OCI-LY7 (cell line): ENCODE results near the gene USP28. TPM values are rescaled to one million over a fixed set of nuclear protein-coding genes. Genes with fewer than 3 reads are reported as not detected.

Source experiments
- BruUV-seq: library from RNA; stranded (reverse); fragments of 400-500 nt; replicated peaks from 2 replicates; lab custom pipeline; 2021; lab: Mats Ljungman, UMichigan
- CTCF ChIA-PET: fragments of 300-600 bp; sonication (Branson Sonifier 250); formaldehyde crosslinking; loops from one replicate; lab custom pipeline; 2022; ENCODE audit warnings: antibody characterized with exemption; ENCODE audit not compliant: unreplicated experiment; lab: Charles Lee
- POLR2A ChIA-PET: fragments of 300-600 bp; sonication (Branson Sonifier 250); formaldehyde crosslinking; loops from one replicate; lab custom pipeline; 2022; ENCODE audit warnings: antibody characterized with exemption; lab: Charles Lee
- DNase-seq: peaks from one replicate; pipeline ENCODE4 v3.0.0-alpha.2; 2015; ENCODE audit warnings: low spot score
- H2AFZ ChIP-seq: fragments of 200-600 bp; sonication (generic), shearing (Covaris generic); 2 replicates; pipeline ENCODE4 v1.6.1; 2014; ENCODE audit warnings: mild to moderate bottlenecking, antibody characterized with exemption, low read length, moderate library complexity
- H3K27ac ChIP-seq: fragments of 200-600 bp; sonication (generic); 2 replicates; pipeline ENCODE4 v1.5.1; 2014; ENCODE audit warnings: mixed run types, low read depth, mild to moderate bottlenecking, moderate library complexity, low read length, inconsistent platforms; ENCODE audit not compliant: poor library complexity, severe bottlenecking
- H3K36me3 ChIP-seq: fragments of 200-600 bp; sonication (generic); 2 replicates; pipeline ENCODE4 v1.6.1; 2014; ENCODE audit warnings: mild to moderate bottlenecking, antibody characterized with exemption, low read length, moderate library complexity, mixed read lengths; ENCODE audit not compliant: insufficient read depth
- H3K4me1 ChIP-seq: fragments of 200-600 bp; sonication (generic); 2 replicates; pipeline ENCODE4 v1.5.1; 2014; ENCODE audit warnings: mild to moderate bottlenecking, low read length; ENCODE audit not compliant: insufficient read depth, poor library complexity, severe bottlenecking
- H3K4me2 ChIP-seq: fragments of 200-600 bp; sonication (generic); 2 replicates; pipeline ENCODE4 v1.6.1; 2014; ENCODE audit warnings: mild to moderate bottlenecking, low read length
- H3K4me3 ChIP-seq: fragments of 200-600 bp; sonication (generic); 2 replicates; pipeline ENCODE4 v1.5.1; 2014; ENCODE audit warnings: mild to moderate bottlenecking, low read depth, low read length; ENCODE audit not compliant: poor library complexity, severe bottlenecking
- H3K79me2 ChIP-seq: fragments of 200-600 bp; sonication (generic); 2 replicates; pipeline ENCODE4 v1.6.1; 2016; ENCODE audit warnings: low read depth, mild to moderate bottlenecking, low read length, moderate library complexity, mixed read lengths; ENCODE audit not compliant: insufficient read depth
- H3K9me2 ChIP-seq: fragments of 200-600 bp; sonication (generic); 2 replicates; pipeline ENCODE4 v1.6.1; 2016; ENCODE audit warnings: mild to moderate bottlenecking, low read length, mixed read lengths; ENCODE audit not compliant: insufficient read depth
- H3K9me3 ChIP-seq: fragments of 200-600 bp; sonication (generic); 2 replicates; pipeline ENCODE4 v1.6.1; 2014; ENCODE audit warnings: mild to moderate bottlenecking, mixed run types, low read length, mixed read lengths
- H4K20me1 ChIP-seq: fragments of 200-600 bp; sonication (generic); 2 replicates; pipeline ENCODE4 v1.6.1; 2014; ENCODE audit warnings: mild to moderate bottlenecking, antibody characterized with exemption, low read length, moderate library complexity, mixed read lengths; ENCODE audit not compliant: insufficient read depth
- EZH2phosphoT487 ChIP-seq: fragments of 200-600 bp; sonication (generic); IDR thresholded peaks from 2 replicates; pipeline ENCODE4 v1.6.1; 2018; ENCODE audit warnings: low read depth, borderline replicate concordance, mild to moderate bottlenecking, mixed run types, antibody characterized with exemption, low read length, moderate library complexity, mixed read lengths
- intact Hi-C: fragments of 100-400 bp; cut with micrococcal nuclease; formaldehyde crosslinking; loops from one replicate; pipeline ENCODE4 v1.10.0; 2022; ENCODE audit not compliant: unreplicated experiment
- total RNA-seq, 2 experiments: library from RNA; depleted of rRNA in 1 of 2; stranded (reverse); fragments of >200 nt in 1 of 2; shearing (Covaris generic) in 1 of 2; gene quantifications; 2 replicates each; pipeline ENCODE4 v1.2.3, GENCODE V29; 2014 to 2022
- TF ChIP-seq, protein P1 (sequence below): fragments of 200-600 bp; sonication (generic); conservative IDR thresholded peaks from 2 replicates; pipeline ENCODE4 v1.5.1; 2014; ENCODE audit warnings: mild to moderate bottlenecking, antibody characterized with exemption, low read length, moderate library complexity, mixed read lengths

USP28 gene
- total RNA-seq, 2 experiments from 2014 or later = 26.8 to 37.1 TPM

DNA sequence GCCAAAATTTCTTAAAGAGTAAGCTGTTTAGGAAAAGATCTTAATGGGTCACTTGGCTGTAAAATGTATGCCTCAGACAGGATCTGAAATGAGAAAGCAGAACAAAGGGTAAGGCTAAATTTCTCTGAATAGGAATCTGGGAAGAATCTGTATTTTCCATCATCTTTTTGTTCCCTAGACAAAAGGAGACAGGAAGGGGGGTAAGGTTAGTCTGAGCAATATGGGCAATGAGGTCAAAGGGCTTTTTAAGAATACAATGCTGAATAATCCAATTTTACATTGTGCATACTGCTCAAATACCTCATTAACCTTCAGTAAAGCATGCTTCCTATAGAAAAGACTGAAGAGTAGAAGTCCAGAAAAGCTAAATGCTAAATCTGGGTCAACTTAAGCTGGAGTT is 61.2 kb downstream of the USP28 start:
- ChIA-PET CTCF (interaction anchor here (0.6 kb wide), 1 partner anchor 501 kb away, joined by 3 read pairs; no protein-coding TSS in a partner anchor), POLR2A (interaction anchor here (0.6 kb wide), 1 partner anchor 84 kb away, joined by 3 read pairs; no protein-coding TSS in a partner anchor)
- intact Hi-C loops = no loop called here
- no peaks in the 10 kb centered on the region for H3K4me1 ChIP-seq
- no peak overlapping the region for H2AFZ ChIP-seq
- peaks cover 56% of the 10 kb centered on the region for H3K36me3 ChIP-seq
- H3K9me2 ChIP-seq = no peaks in the 10 kb centered on the region
- H3K9me3 ChIP-seq = no peaks in the 10 kb centered on the region
- no peak for DNase-seq
- BruUV-seq = no TSS peak
- no peak overlapping the region for H3K4me3 ChIP-seq
- no peak overlapping the region for H3K27ac ChIP-seq
- H3K79me2 ChIP-seq = no peaks in the 10 kb centered on the region
- TF ChIP-seq, protein P1, sequence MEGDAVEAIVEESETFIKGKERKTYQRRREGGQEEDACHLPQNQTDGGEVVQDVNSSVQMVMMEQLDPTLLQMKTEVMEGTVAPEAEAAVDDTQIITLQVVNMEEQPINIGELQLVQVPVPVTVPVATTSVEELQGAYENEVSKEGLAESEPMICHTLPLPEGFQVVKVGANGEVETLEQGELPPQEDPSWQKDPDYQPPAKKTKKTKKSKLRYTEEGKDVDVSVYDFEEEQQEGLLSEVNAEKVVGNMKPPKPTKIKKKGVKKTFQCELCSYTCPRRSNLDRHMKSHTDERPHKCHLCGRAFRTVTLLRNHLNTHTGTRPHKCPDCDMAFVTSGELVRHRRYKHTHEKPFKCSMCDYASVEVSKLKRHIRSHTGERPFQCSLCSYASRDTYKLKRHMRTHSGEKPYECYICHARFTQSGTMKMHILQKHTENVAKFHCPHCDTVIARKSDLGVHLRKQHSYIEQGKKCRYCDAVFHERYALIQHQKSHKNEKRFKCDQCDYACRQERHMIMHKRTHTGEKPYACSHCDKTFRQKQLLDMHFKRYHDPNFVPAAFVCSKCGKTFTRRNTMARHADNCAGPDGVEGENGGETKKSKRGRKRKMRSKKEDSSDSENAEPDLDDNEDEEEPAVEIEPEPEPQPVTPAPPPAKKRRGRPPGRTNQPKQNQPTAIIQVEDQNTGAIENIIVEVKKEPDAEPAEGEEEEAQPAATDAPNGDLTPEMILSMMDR = no peak
- TF ChIP-seq EZH2phosphoT487 = no peak
- H3K4me2 ChIP-seq = no peak overlapping the region
- H4K20me1 ChIP-seq = no peaks in the 10 kb centered on the region

DNA sequence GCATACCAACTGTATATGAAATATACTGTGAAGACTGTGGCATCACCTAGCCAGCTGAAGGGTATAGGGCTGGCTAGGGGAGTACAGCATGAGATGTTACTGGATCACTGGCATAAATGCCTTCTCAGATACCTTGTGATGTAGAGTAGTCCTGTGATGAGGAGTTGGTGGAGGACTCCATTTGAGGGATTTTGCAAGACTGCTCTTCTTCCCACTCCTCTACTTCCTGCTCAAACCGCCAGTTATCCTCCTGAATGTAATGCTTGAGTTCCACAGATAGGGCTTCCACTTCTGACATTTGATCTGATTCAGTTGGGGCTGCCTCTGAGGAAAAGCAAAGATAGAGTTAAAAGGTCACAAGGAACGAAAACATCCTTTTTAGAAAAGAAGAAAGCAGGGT is 66.4 kb downstream of the USP28 start:
- Histone ChIP-seq H3K27ac (no peak overlapping the region), H3K4me2 (no peak overlapping the region), H3K4me3 (no peak overlapping the region), H3K9me3 (no peaks in the 10 kb centered on the region), H3K36me3 (peaks cover 83% of the 10 kb centered on the region), H2AFZ (no peak overlapping the region), H3K4me1 (no peaks in the 10 kb centered on the region), H3K9me2 (no peaks in the 10 kb centered on the region), H4K20me1 (no peaks in the 10 kb centered on the region), H3K79me2 (no peaks in the 10 kb centered on the region)
- TF ChIP-seq, protein P1 = no peak
- TF ChIP-seq EZH2phosphoT487 = no peak
- intact Hi-C loops = loop anchor here (5.0 kb wide), 2 partner anchors 68 to 453 kb away; partner anchors contain the start of gene USP28
- CTCF ChIA-PET = no interaction called here
- no TSS peak for BruUV-seq
- POLR2A ChIA-PET = no interaction called here
- DNase-seq = no peak

DNA sequence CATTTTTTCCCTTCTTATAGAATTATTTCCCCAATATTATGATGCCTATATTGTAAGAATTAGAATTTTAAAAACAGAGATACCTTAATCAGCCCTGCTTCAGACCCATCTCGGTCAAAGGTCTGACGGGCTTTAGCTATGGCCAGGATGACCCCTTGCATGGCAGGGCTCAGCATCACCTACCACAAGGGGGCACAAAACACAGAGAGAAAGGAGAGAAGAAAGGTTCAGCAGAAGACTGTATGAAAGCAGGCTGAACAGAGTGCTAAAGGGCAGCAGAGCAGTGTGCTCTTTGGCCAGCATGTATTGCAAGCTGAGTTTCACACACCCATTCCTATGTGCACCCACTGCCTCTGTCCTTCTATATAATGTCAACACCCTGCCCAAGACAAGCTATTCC is 69.0 kb downstream of the USP28 start:
- no peak overlapping the region for H3K4me3 ChIP-seq
- H3K9me3 ChIP-seq = no peaks in the 10 kb centered on the region
- DNase-seq = peak; percentile 46
- no peaks in the 10 kb centered on the region for H3K9me2 ChIP-seq
- no peaks in the 10 kb centered on the region for H3K79me2 ChIP-seq
- CTCF ChIA-PET = no interaction called here
- no peaks in the 10 kb centered on the region for H4K20me1 ChIP-seq
- H2AFZ ChIP-seq = no peak overlapping the region
- H3K36me3 ChIP-seq = peaks cover 88% of the 10 kb centered on the region
- H3K4me2 ChIP-seq = no peak overlapping the region
- POLR2A ChIA-PET = interaction anchor here (0.6 kb wide), 1 partner anchor 54 kb away, joined by 7 read pairs; no protein-coding TSS in a partner anchor
- no TSS peak for BruUV-seq
- no peak overlapping the region for H3K27ac ChIP-seq
- no peak for TF ChIP-seq EZH2phosphoT487
- TF ChIP-seq, protein P1 = peak; percentile 77
- H3K4me1 ChIP-seq = no peaks in the 10 kb centered on the region
- intact Hi-C loops = loop anchor here (5.0 kb wide), 2 partner anchors 71 to 456 kb away; partner anchors contain the start of gene USP28
